ENCODE measurements around the gene RGL1.

Gene RGL1

GRCh38 chr1:183764981-183765380 lies 39.9 kb upstream of the RGL1 start:
- TF ChIP-seq CTCF (IDR thresholded peaks at IDR 0.05; ENCODE audit: low read depth, low read length): no peak
- H3K4me3 ChIP-seq (ENCODE audit: low read depth, low read length): no peak overlapping the region

- TF ChIP-seq CTCF (IDR thresholded peaks at IDR 0.05; ENCODE audit: low read depth, low read length): no peak
- H3K4me3 ChIP-seq (ENCODE audit: low read depth, low read length): no peak overlapping the region
Measured at GRCh38 chr1:183769956-183770815, 34.7 kb upstream of the RGL1 start.

GRCh38 chr1:183770816-183771128 lies 34.1 kb upstream of the RGL1 start:
- H3K4me3 ChIP-seq (ENCODE audit: low read depth, low read length): no peak overlapping the region
- TF ChIP-seq CTCF (IDR thresholded peaks at IDR 0.05; ENCODE audit: low read depth, low read length): no peak

DNA sequence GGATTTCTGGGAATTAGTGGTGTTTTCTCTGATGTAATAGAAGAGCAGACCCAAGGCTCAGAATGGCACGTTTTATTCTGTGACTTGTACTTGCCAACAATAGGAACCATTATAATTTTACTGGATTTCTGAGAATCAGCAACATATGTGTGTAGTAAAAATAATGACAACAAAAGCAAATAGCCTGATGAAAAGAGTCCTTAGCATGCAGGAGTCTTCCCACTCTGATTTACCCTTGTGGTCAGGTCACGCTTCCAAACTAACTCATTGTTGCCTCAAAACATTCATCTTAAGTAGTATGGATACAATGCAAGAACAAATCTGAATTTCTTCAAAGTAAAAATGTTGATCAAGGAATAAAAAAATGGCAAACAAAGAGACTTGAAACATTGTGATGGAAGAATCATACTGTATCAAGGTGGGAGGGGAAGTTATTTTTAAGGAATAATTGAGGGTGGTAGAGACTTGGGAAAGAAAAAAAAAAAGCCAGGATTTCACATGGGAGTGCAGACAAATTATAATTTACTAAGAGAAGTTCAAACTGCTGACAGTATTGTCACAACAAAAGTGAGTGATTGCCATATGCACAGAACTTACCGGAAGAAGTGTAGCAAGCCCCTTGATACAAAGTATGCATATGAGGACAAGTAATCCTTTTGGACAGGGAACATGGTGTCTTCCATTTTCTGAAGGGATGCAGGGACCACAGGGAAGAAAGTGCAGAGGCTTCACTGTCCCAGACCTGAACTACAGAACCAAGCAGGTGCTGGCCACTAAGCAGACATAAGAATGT lies 31.2 kb upstream of the RGL1 start:
- TF ChIP-seq CTCF (IDR thresholded peaks at IDR 0.05; ENCODE audit: low read depth, low read length): no peak
- H3K4me3 ChIP-seq (ENCODE audit: low read depth, low read length): no peak overlapping the region

DNA sequence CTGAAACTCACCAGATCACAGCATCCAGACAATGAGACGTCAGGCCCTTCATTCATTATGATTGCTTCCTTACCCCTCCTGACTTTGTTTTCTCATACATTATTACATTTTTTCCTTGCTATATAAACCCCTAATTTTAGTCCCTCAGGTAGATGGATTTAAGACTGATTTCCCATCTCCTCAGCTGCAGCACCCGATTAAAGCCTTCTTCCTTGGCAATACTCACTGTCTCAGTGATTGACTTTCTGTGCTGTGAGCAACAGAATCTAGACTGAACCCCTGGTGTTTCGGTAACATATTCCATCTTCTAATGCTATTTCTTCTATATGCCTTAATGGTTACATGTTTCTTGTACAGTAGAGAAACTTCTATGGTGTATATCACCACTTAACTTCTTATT lies 30.0 kb upstream of the RGL1 start:
- H3K4me3 ChIP-seq (ENCODE audit: low read depth, low read length): no peak overlapping the region
- no peak for TF ChIP-seq CTCF (IDR thresholded peaks at IDR 0.05; ENCODE audit: low read depth, low read length)

- H3K4me3 ChIP-seq (ENCODE audit: low read depth, low read length): no peak overlapping the region
- TF ChIP-seq CTCF (IDR thresholded peaks at IDR 0.05; ENCODE audit: low read depth, low read length): no peak
Measured at GRCh38 chr1:183776731-183777130, 28.2 kb upstream of the RGL1 start.

- H3K4me3 ChIP-seq (ENCODE audit: low read depth, low read length): no peak overlapping the region
- no peak for TF ChIP-seq CTCF (IDR thresholded peaks at IDR 0.05; ENCODE audit: low read depth, low read length)
Measured at GRCh38 chr1:183777328-183777727, 27.6 kb upstream of the RGL1 start.

Data from WI38 (cell line).